Measurements from ENCODE around the gene SHISA5.

DNA sequence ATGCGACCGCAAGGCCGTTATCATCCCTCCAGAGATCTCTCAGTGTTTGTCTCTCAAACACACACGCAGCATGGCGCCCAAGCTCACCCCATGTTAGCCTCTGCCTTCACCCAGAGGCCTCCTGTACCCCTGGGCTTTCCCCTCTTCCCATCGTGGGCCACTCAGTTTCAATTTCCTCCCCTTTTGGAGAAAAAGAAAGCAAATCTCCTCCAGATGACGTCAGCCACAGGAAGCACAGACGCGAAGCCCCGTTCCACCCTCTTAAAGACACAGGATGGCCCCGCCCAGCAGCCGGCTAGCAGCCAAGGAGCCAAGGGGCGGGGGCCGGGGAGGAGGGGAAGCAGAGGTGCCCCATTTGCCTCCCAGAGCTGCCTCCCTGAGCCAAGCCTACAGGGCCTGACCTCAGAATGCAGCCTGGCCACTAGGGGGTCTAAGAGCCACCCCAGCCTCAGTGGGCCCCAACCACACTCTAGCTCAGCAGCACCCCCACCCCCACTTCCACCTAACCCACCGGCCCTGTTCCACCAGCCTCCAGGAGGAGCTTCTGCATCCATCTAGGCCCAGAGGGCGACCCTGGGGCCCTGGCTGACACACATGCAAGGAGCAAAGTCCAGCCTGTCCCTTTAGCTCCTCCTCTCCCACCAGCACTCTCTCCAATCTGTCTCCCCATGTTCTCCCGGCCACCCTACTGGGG, 30.9 kb downstream of the SHISA5 start:
- TF ChIP-seq POLR2A (IDR thresholded peaks at IDR 0.05; ENCODE audit: low read length) (peak; percentile 36), SMC3 (IDR thresholded peaks at IDR 0.05) (peak; percentile 29)

Measured in A549 (cell line).